Measurements from ENCODE around the gene DALRD3. TPM values are rescaled to one million over a fixed set of nuclear protein-coding genes. Genes with fewer than 3 reads are reported as not detected.
A peak's percentile ranks its signal among the peaks of the same experiment; 100 is the strongest.

Gene DALRD3
- total RNA-seq, 1 experiment from 2014 or later = 42.9 TPM

DNA sequence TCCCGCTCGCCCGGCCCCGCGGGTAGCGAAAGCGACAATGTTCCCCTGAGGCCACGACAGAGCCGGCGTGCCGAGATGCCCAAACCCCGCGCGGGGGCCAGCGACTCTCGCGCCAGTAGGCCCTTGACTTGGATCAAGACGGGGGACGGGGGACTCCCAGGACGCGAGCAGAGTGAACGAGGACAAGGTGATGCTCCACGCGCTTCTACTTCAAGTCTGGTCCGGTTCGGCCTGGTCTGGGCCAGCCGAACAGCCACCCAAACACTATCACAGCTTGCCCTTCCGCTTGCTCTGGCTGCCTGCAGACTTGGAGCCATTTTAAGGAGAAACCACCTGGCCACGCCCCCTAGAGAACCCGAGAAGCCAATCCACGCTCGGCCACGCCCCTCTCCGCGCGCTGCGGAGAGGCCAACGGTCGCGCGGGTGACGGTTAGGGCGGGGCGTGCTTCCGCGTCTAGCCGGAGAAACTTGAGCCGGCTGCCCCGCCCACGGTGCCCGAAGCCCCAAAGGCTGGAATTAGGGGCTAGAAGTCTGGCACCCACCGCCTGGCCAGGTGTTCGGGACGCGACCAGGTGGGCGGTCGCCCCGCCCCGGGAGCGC lies 2.9 kb upstream of the DALRD3 start:
- no peaks in the 10 kb centered on the region; the same call in 1 of the 2 replicates for H4K20me1 ChIP-seq (ENCODE audit: insufficient read depth)
- peak overlapping the region; percentile 90 for H3K4me2 ChIP-seq (ENCODE audit: low read length)
- POLR2A ChIA-PET = interaction anchor here (0.6 to 5.3 kb wide), 15 partner anchors 8 to 933 kb away, joined by 3 to 52 read pairs (median 5); partner anchors contain the start of genes IMPDH2, P4HTM, PFKFB4 and QRICH1
- TF ChIP-seq SRF (IDR thresholded peaks at IDR 0.05; ENCODE audit: low read depth) (no peak), SIN3A (IDR thresholded peaks at IDR 0.05; ENCODE audit: low read depth) (no peak), ZFX (IDR thresholded peaks at IDR 0.05) (peak; percentile 97), POLR2A (IDR thresholded peaks at IDR 0.05; ENCODE audit: borderline replicate concordance, extremely low read depth, insufficient read depth, insufficient read length) (peak; percentile 100), FOSL1 (IDR thresholded peaks at IDR 0.05; ENCODE audit: low read depth) (no peak), POLR2AphosphoS5 (IDR thresholded peaks at IDR 0.05; ENCODE audit: low read depth, low read length) (peak; percentile 100), CEBPB (IDR thresholded peaks at IDR 0.05; ENCODE audit: low read depth) (no peak), EZH2phosphoT487 (IDR thresholded peaks at IDR 0.05; ENCODE audit: borderline replicate concordance) (no peak), SP1 (IDR thresholded peaks at IDR 0.05; ENCODE audit: low read depth) (no peak), JUND (IDR thresholded peaks at IDR 0.05) (no peak), EZH2 (IDR thresholded peaks at IDR 0.05) (no peak), YY1 (IDR thresholded peaks at IDR 0.05; ENCODE audit: extremely low read depth, insufficient replicate concordance, low read depth, low read length) (peak; percentile 75), ELF1 (IDR thresholded peaks at IDR 0.05; ENCODE audit: borderline replicate concordance, low read depth) (no peak), CBX3 (IDR thresholded peaks at IDR 0.05; ENCODE audit: low read depth) (no peak), EGR1 (IDR thresholded peaks at IDR 0.05; ENCODE audit: low read depth) (no peak)
- TF ChIP-seq, protein P1, sequence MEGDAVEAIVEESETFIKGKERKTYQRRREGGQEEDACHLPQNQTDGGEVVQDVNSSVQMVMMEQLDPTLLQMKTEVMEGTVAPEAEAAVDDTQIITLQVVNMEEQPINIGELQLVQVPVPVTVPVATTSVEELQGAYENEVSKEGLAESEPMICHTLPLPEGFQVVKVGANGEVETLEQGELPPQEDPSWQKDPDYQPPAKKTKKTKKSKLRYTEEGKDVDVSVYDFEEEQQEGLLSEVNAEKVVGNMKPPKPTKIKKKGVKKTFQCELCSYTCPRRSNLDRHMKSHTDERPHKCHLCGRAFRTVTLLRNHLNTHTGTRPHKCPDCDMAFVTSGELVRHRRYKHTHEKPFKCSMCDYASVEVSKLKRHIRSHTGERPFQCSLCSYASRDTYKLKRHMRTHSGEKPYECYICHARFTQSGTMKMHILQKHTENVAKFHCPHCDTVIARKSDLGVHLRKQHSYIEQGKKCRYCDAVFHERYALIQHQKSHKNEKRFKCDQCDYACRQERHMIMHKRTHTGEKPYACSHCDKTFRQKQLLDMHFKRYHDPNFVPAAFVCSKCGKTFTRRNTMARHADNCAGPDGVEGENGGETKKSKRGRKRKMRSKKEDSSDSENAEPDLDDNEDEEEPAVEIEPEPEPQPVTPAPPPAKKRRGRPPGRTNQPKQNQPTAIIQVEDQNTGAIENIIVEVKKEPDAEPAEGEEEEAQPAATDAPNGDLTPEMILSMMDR (IDR thresholded peaks at IDR 0.05 in 2 of 3, conservative IDR thresholded peaks at IDR 0.05 in 1 of 3; ENCODE audit: borderline replicate concordance in 1 of 3, insufficient read depth in 1 of 3, low read depth in 2 of 3, low read length in 2 of 3) = no peak
- TF ChIP-seq, protein P2, sequence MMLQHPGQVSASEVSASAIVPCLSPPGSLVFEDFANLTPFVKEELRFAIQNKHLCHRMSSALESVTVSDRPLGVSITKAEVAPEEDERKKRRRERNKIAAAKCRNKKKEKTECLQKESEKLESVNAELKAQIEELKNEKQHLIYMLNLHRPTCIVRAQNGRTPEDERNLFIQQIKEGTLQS (IDR thresholded peaks at IDR 0.05) = no peak
- TF ChIP-seq, protein P3, sequence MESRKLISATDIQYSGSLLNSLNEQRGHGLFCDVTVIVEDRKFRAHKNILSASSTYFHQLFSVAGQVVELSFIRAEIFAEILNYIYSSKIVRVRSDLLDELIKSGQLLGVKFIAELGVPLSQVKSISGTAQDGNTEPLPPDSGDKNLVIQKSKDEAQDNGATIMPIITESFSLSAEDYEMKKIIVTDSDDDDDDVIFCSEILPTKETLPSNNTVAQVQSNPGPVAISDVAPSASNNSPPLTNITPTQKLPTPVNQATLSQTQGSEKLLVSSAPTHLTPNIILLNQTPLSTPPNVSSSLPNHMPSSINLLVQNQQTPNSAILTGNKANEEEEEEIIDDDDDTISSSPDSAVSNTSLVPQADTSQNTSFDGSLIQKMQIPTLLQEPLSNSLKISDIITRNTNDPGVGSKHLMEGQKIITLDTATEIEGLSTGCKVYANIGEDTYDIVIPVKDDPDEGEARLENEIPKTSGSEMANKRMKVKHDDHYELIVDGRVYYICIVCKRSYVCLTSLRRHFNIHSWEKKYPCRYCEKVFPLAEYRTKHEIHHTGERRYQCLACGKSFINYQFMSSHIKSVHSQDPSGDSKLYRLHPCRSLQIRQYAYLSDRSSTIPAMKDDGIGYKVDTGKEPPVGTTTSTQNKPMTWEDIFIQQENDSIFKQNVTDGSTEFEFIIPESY (IDR thresholded peaks at IDR 0.05; ENCODE audit: extremely low read depth, insufficient replicate concordance, low read length) = peak; percentile 74
- TF ChIP-seq, protein P4, sequence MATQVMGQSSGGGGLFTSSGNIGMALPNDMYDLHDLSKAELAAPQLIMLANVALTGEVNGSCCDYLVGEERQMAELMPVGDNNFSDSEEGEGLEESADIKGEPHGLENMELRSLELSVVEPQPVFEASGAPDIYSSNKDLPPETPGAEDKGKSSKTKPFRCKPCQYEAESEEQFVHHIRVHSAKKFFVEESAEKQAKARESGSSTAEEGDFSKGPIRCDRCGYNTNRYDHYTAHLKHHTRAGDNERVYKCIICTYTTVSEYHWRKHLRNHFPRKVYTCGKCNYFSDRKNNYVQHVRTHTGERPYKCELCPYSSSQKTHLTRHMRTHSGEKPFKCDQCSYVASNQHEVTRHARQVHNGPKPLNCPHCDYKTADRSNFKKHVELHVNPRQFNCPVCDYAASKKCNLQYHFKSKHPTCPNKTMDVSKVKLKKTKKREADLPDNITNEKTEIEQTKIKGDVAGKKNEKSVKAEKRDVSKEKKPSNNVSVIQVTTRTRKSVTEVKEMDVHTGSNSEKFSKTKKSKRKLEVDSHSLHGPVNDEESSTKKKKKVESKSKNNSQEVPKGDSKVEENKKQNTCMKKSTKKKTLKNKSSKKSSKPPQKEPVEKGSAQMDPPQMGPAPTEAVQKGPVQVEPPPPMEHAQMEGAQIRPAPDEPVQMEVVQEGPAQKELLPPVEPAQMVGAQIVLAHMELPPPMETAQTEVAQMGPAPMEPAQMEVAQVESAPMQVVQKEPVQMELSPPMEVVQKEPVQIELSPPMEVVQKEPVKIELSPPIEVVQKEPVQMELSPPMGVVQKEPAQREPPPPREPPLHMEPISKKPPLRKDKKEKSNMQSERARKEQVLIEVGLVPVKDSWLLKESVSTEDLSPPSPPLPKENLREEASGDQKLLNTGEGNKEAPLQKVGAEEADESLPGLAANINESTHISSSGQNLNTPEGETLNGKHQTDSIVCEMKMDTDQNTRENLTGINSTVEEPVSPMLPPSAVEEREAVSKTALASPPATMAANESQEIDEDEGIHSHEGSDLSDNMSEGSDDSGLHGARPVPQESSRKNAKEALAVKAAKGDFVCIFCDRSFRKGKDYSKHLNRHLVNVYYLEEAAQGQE (IDR thresholded peaks at IDR 0.05; ENCODE audit: low read depth) = no peak
- TF ChIP-seq, protein P5, sequence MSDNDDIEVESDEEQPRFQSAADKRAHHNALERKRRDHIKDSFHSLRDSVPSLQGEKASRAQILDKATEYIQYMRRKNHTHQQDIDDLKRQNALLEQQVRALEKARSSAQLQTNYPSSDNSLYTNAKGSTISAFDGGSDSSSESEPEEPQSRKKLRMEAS (IDR thresholded peaks at IDR 0.05) = no peak
- H3K79me2 ChIP-seq (ENCODE audit: insufficient read depth, low read length) = peaks cover 70% of the 10 kb centered on the region
- H3K4me1 ChIP-seq (ENCODE audit: control insufficient read depth in 1 of 2, insufficient read depth in 2 of 2, low read length in 2 of 2) = peaks cover 20 to 69% of the 10 kb centered on the region in 2 experiments
- no TSS peak for BruUV-seq (replicated peaks)
- intact Hi-C loops (cut with micrococcal nuclease) = loop anchor here (1.0 to 2.0 kb wide), 2 partner anchors 33 to 73 kb away; partner anchors contain the start of gene QRICH1
- H3K36me3 ChIP-seq (ENCODE audit: control insufficient read depth in 1 of 2, insufficient read depth in 2 of 2, low read length in 2 of 2) = peaks cover 14 to 33% of the 10 kb centered on the region in 2 experiments; a peak in 3 of 4 replicates
- peak overlapping the region; percentile 99 for H3K9ac ChIP-seq (ENCODE audit: low read length)
- no peak overlapping the region for H2AFZ ChIP-seq (ENCODE audit: low read depth, low read length, poor library complexity, severe bottlenecking)
- H3K27ac ChIP-seq (ENCODE audit: low read depth, low read length) = peak overlapping the region; percentile 99
- no peaks in the 10 kb centered on the region for H3K9me2 ChIP-seq (ENCODE audit: insufficient read depth)
- CTCF ChIA-PET = interaction anchor here (0.7 to 3.5 kb wide), 8 partner anchors 13 to 620 kb away, joined by 3 to 29 read pairs (median 6); partner anchors contain the start of genes P4HTM, QRICH1 and WDR6
- RAD21 ChIA-PET (ENCODE audit: low non-redundant PET in 1 of 2, low total read pairs in 2 of 2, uncharacterized antibody in 2 of 2, unreplicated experiment in 2 of 2) = interaction anchor here in 1 of 2 experiments (0.7 kb wide), 1 partner anchor 337 kb away, joined by 3 read pairs; no protein-coding TSS in a partner anchor
- H3K4me3 ChIP-seq (replicated peaks in 1 of 2; ENCODE audit: low read depth in 1 of 2, low read length in 2 of 2) = peak overlapping the region; percentile 80 to 98
- H3K27me3 ChIP-seq (ENCODE audit: insufficient read depth, low read length) = no peaks in the 10 kb centered on the region
- peak; percentile 60 for ATAC-seq
- H3K9me3 ChIP-seq (ENCODE audit: control insufficient read depth in 1 of 2, insufficient read depth in 1 of 2, low read depth in 1 of 2, low read length in 2 of 2) = no peaks in the 10 kb centered on the region
- peak; percentile 96 for DNase-seq (ENCODE audit: low read depth, low spot score)

Data from HCT116 (cell line).